ENCODE results near the gene RC3H1. TPM values are rescaled to one million over a fixed set of nuclear protein-coding genes. Genes with fewer than 3 reads are reported as not detected.

Gene RC3H1
- total and polyA plus RNA-seq, 2 of the 8 experiments (the other 6 are each of a cell fraction or from before 2014, with no cell fraction given): 7.4 to 32.2 TPM

GRCh38 chr1:173903827-173904531, 118.2 kb downstream of the RC3H1 start (continued):
- TF ChIP-seq CTCF (IDR thresholded peaks at IDR 0.05; ENCODE audit: control extremely low read depth in 1 of 3, insufficient read depth in 1 of 3, low read depth in 1 of 3, low read length in 3 of 3) (no peak), POLR2AphosphoS5 (IDR thresholded peaks at IDR 0.05; ENCODE audit: low read depth, low read length) (no peak), TCF12 (IDR thresholded peaks at IDR 0.05; ENCODE audit: low read depth, low read length) (no peak), SIN3A (conservative IDR thresholded peaks at IDR 0.05 in 1 of 2, IDR thresholded peaks at IDR 0.05 in 1 of 2; ENCODE audit: low read depth in 1 of 2, low read length in 2 of 2) (no peak), SP1 (IDR thresholded peaks at IDR 0.05; ENCODE audit: low read depth, low read length) (no peak), SAP30 (IDR thresholded peaks at IDR 0.05; ENCODE audit: insufficient read depth, insufficient replicate concordance, low read length) (no peak)
- TF ChIP-seq, protein P1, sequence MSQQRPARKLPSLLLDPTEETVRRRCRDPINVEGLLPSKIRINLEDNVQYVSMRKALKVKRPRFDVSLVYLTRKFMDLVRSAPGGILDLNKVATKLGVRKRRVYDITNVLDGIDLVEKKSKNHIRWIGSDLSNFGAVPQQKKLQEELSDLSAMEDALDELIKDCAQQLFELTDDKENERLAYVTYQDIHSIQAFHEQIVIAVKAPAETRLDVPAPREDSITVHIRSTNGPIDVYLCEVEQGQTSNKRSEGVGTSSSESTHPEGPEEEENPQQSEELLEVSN (IDR thresholded peaks at IDR 0.05): no peak

All from H1 (cell line).